ENCODE results near the gene LPP. TPM values are rescaled to one million over a fixed set of nuclear protein-coding genes. Genes with fewer than 3 reads are reported as not detected.

Gene LPP
- total and polyA plus RNA-seq, 8 donors, result 23.1 to 220 (median 26.7) TPM

- Histone ChIP-seq H3K4me1 (peaks cover 0 to 34% of the 10 kb centered on the region in 2 donors), H3K27ac (no peak overlapping the region)
- intact Hi-C loops (cut with DNase I), result no loop called here
These were observed 518.9 kb downstream of the LPP start for GRCh38 chr3:188672840-188673239.

GRCh38 chr3:188673646-188674186 lies 519.8 kb downstream of the LPP start:
- H3K27me3 ChIP-seq, result no peaks in the 10 kb centered on the region
- H3K4me1 ChIP-seq, result peaks cover 0 to 34% of the 10 kb centered on the region in 2 donors
- DNase-seq, result no peak
- H3K9me3 ChIP-seq, result peaks cover 0 to 3% of the 10 kb centered on the region in 2 donors
- H3K4me3 ChIP-seq, result no peak overlapping the region
- peak; percentile 60 for ATAC-seq
- H3K36me3 ChIP-seq, result no peaks in the 10 kb centered on the region
- TF ChIP-seq CTCF (IDR thresholded peaks at IDR 0.05), result no peak
- peak overlapping the region in 1 of 2 donors; percentile 58 for H3K27ac ChIP-seq
- intact Hi-C loops (cut with DNase I), result no loop called here

More at GRCh38 chr3:188672840-188673239, 518.9 kb downstream of the LPP start:
- Histone ChIP-seq H3K9me3 (peaks cover 0 to 3% of the 10 kb centered on the region in 2 donors), H3K4me3 (no peak overlapping the region), H3K36me3 (no peaks in the 10 kb centered on the region), H3K27me3 (no peaks in the 10 kb centered on the region)
- DNase-seq (no peak), ATAC-seq (no peak)
- no peak for TF ChIP-seq CTCF (IDR thresholded peaks at IDR 0.05)

GRCh38 chr3:188674595-188674994 lies 520.6 kb downstream of the LPP start:
- no peak overlapping the region for H3K4me3 ChIP-seq
- no peak for ATAC-seq
- no peaks in the 10 kb centered on the region for H3K36me3 ChIP-seq
- peaks cover 2 to 34% of the 10 kb centered on the region in 2 donors for H3K4me1 ChIP-seq
- intact Hi-C loops (cut with DNase I), result no loop called here
- H3K9me3 ChIP-seq, result peaks cover 0 to 3% of the 10 kb centered on the region in 2 donors
- DNase-seq, result no peak
- TF ChIP-seq CTCF (IDR thresholded peaks at IDR 0.05), result no peak
- no peaks in the 10 kb centered on the region for H3K27me3 ChIP-seq
- peak overlapping the region in 1 of 2 donors; percentile 58 for H3K27ac ChIP-seq

GRCh38 chr3:188677344-188677743 lies 523.4 kb downstream of the LPP start:
- DNase-seq (no peak), ATAC-seq (no peak)
- no peak for TF ChIP-seq CTCF (IDR thresholded peaks at IDR 0.05)
- Histone ChIP-seq H3K9me3 (peaks cover 0 to 3% of the 10 kb centered on the region in 2 donors), H3K4me3 (no peak overlapping the region), H3K36me3 (no peaks in the 10 kb centered on the region), H3K27me3 (no peaks in the 10 kb centered on the region), H3K27ac (no peak overlapping the region), H3K4me1 (peaks cover 13 to 37% of the 10 kb centered on the region in 2 donors)
- intact Hi-C loops (cut with DNase I), result no loop called here

GRCh38 chr3:188680189-188680588 lies 526.2 kb downstream of the LPP start:
- Histone ChIP-seq H3K9me3 (peaks cover 0 to 3% of the 10 kb centered on the region in 2 donors), H3K36me3 (no peaks in the 10 kb centered on the region), H3K4me3 (no peak overlapping the region), H3K27me3 (no peaks in the 10 kb centered on the region), H3K4me1 (peaks cover 19 to 34% of the 10 kb centered on the region in 2 donors), H3K27ac (peak overlapping the region in 1 of 2 donors; percentile 53)
- ATAC-seq (no peak), DNase-seq (peak in 1 of 4 donors; percentile 12)
- intact Hi-C loops (cut with DNase I), result no loop called here
- TF ChIP-seq CTCF (IDR thresholded peaks at IDR 0.05), result no peak

Data from left lung (tissue), 10 donors.